BJ (cell line): ENCODE measurements around the gene AQP12B. TPM values are rescaled to one million over a fixed set of nuclear protein-coding genes. Genes with fewer than 3 reads are reported as not detected.
"Not testable (repeated sequence)": the region's sequence is repeated elsewhere in the genome, so short reads cannot be mapped to it uniquely, and the experiment has no call there.

ENCODE experiments used
- CTCF ChIA-PET: fragments of 350-600 bp; formaldehyde crosslinking; extraction: SDS; loops from one replicate; lab custom pipeline; 2021; ENCODE audit warnings: antibody characterized with exemption, inconsistent platforms; lab: Yijun Ruan, JAX
- POLR2A ChIA-PET: fragments of 300-600 bp; sonication (Branson Sonifier 250); formaldehyde crosslinking; extraction: SDS; loops from one replicate; lab custom pipeline; 2021; ENCODE audit warnings: antibody characterized with exemption; lab: Charles Lee
- DNase-seq: peaks from one replicate; pipeline ENCODE4 v3.0.0-alpha.2; 2011; ENCODE audit warnings: low read depth
- H3K27me3 ChIP-seq: 2 replicates; pipeline ENCODE4 v1.6.0; 2011; ENCODE audit warnings: low read length; ENCODE audit not compliant: control insufficient read depth, insufficient read depth
- H3K36me3 ChIP-seq: 2 replicates; pipeline ENCODE4 v1.5.1; 2011; ENCODE audit warnings: low read length; ENCODE audit not compliant: control insufficient read depth, insufficient read depth
- H3K4me3 ChIP-seq: 2 replicates; pipeline ENCODE4 v1.5.1; 2011; ENCODE audit warnings: low read depth, mild to moderate bottlenecking, control low read depth, low read length
- polyA plus RNA-seq: library from polyadenylated mRNA; depleted of rRNA; stranded (reverse); fragments of >200 nt; gene quantifications from 2 replicates; pipeline ENCODE4 v1.2.3, GENCODE V29; 2011
- TF ChIP-seq, protein P1 (sequence below): IDR thresholded peaks from 2 replicates; pipeline ENCODE4 v1.5.1; 2011; ENCODE audit warnings: low read depth, mild to moderate bottlenecking, control low read depth, inconsistent platforms, low read length, moderate library complexity; ENCODE audit not compliant: insufficient read depth

AQP12B gene
- polyA plus RNA-seq, 1 experiment = not detected

GRCh38 chr2:240696469-240696868 is 13.8 kb upstream of the AQP12B start:
- H3K4me3 ChIP-seq, POLR2A ChIA-PET, H3K27me3 ChIP-seq, CTCF ChIA-PET, DNase-seq, H3K36me3 ChIP-seq: not testable (repeated sequence)

DNA sequence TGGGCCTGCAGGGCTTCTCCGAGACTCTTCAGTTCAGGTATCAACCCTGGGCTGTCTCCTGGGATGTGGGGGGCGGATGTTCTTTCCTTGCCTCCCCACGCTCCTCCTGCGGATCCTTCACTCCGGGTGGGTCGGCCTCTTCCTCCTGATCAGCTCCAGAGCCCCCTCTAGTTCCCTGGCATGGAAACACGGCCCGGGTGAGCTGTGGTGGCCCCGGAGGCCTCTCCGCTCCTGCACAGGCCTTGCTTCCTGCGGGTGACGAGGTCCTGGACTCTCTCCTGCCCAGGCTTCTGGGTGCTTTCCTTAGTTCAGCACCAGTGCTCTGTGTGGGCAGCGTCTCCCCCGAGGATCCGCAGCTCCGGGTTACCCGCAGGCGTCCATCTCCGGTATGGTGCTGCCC is 12.9 kb upstream of the AQP12B start:
- H3K36me3 ChIP-seq, H3K4me3 ChIP-seq, POLR2A ChIA-PET: not testable (repeated sequence)

DNA sequence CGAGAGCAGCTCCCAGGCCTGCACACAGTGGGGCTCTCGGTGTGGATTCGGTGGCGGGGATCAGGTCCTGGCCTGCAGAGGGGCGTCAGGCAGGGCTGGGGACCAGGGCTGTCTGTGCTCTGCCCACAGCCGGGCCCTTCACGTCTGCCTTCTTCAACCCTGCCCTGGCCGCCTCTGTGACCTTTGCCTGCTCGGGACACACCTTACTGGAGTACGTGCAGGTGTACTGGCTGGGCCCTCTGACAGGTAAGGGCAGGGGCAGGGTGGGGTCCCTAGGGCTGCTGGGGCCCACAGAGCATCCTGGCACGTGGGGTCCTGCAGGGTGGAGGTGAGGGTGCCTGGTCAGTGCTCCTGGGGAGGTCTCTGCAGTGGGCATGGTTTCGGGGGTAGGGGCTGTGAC is 11.6 kb upstream of the AQP12B start:
- H3K4me3 ChIP-seq = not testable (repeated sequence)

More for the DNA sequence above, 12.9 kb upstream of the AQP12B start:
- CTCF ChIA-PET, DNase-seq, H3K27me3 ChIP-seq: not testable (repeated sequence)

GRCh38 chr2:240692583-240693561 is 10.2 kb upstream of the AQP12B start:
- DNase-seq, POLR2A ChIA-PET, CTCF ChIA-PET, H3K4me3 ChIP-seq, H3K36me3 ChIP-seq, H3K27me3 ChIP-seq: not testable (repeated sequence)

More for the DNA sequence above, 11.6 kb upstream of the AQP12B start:
- H3K36me3 ChIP-seq, CTCF ChIA-PET, DNase-seq, H3K27me3 ChIP-seq, POLR2A ChIA-PET: not testable (repeated sequence)

DNA sequence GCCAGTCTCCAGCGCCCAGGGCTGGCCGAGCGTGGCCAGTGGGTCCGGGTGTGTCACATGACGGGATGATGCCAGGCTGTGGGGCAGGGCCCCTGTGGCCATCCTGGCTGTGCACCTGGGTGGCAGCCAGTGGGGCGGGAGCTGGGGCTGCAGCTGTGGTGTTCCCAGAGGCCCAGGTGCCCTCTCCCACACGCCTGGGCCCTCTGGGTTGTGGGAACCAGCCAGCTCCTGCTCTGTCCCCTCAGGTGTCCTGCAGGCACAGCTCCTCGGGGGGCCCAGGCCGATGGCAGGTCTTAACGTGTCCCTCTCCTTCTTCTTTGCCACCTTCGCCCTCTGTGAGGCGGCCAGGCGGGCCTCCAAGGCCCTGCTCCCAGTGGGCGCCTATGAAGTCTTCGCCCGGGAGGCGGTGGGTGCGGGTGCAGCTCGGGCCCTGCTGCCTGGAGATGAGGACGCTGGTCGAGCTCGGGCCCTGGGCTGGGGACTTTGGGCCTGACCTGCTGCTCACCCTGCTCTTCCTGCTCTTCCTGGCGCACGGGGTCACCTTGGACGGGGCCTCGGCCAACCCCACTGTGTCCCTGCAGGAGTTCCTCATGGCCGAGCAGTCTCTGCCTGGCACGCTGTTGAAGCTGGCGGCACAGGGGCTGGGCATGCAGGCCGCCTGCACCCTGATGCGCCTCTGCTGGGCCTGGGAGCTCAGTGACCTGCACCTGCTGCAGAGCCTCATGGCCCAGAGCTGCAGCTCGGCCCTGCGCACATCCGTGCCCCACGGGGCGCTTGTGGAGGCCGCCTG is 9.1 kb upstream of the AQP12B start, which contains the start of gene AQP12A:
Gene AQP12A (plus strand): TSS at position 236 of the 790 bp plus-strand sequence. CDS start 48 bp downstream, at position 284.
- POLR2A ChIA-PET, CTCF ChIA-PET, DNase-seq, H3K36me3 ChIP-seq, H3K27me3 ChIP-seq, H3K4me3 ChIP-seq: not testable (repeated sequence)

GRCh38 chr2:240691075-240691427 is 8.4 kb upstream of the AQP12B start:
- CTCF ChIA-PET = not testable (repeated sequence)

GRCh38 chr2:240690421-240691074 is 7.9 kb upstream of the AQP12B start:
- POLR2A ChIA-PET, H3K4me3 ChIP-seq, DNase-seq, H3K27me3 ChIP-seq, CTCF ChIA-PET, H3K36me3 ChIP-seq: not testable (repeated sequence)

More at GRCh38 chr2:240691075-240691427, 8.4 kb upstream of the AQP12B start:
- DNase-seq, POLR2A ChIA-PET, H3K4me3 ChIP-seq, H3K27me3 ChIP-seq, H3K36me3 ChIP-seq: not testable (repeated sequence)

- DNase-seq = no peak
- H3K36me3 ChIP-seq = no peaks in the 10 kb centered on the region
- TF ChIP-seq, protein P1, sequence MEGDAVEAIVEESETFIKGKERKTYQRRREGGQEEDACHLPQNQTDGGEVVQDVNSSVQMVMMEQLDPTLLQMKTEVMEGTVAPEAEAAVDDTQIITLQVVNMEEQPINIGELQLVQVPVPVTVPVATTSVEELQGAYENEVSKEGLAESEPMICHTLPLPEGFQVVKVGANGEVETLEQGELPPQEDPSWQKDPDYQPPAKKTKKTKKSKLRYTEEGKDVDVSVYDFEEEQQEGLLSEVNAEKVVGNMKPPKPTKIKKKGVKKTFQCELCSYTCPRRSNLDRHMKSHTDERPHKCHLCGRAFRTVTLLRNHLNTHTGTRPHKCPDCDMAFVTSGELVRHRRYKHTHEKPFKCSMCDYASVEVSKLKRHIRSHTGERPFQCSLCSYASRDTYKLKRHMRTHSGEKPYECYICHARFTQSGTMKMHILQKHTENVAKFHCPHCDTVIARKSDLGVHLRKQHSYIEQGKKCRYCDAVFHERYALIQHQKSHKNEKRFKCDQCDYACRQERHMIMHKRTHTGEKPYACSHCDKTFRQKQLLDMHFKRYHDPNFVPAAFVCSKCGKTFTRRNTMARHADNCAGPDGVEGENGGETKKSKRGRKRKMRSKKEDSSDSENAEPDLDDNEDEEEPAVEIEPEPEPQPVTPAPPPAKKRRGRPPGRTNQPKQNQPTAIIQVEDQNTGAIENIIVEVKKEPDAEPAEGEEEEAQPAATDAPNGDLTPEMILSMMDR = no peak
- ChIA-PET POLR2A (no interaction called here), CTCF (no interaction called here)
- H3K4me3 ChIP-seq = no peak overlapping the region
- H3K27me3 ChIP-seq = peaks cover 4% of the 10 kb centered on the region; the same call in 1 of the 2 replicates
Observed at GRCh38 chr2:240689975-240690374, 7.3 kb upstream of the AQP12B start.
